T-cell (primary cell): Measurements from ENCODE around the gene FAM171A1. TPM values are rescaled to one million over a fixed set of nuclear protein-coding genes. Genes with fewer than 3 reads are reported as not detected.
"Not testable (repeated sequence)": the region's sequence is repeated elsewhere in the genome, so short reads cannot be mapped to it uniquely, and the experiment has no call there.

Experiments
- ATAC-seq, 4 experiments: fragments of 200-7000 bp in 3 of 4; fragments of 150-1000 bp in 1 of 4; cut with Tn5 transposase; replicated peaks in 1 of 4; 1 replicate in 3 of 4; 2 replicates in 1 of 4; pipeline ENCODE4 v1.10.0; 2021; ENCODE audit warnings: moderate library complexity in 3 of 4, mild to moderate bottlenecking in 2 of 4, moderate number of reproducible peaks in 1 of 4
- CTCF ChIA-PET, 2 donors: fragments of 300-600 bp; sonication (Branson Sonifier 250); formaldehyde crosslinking; loops; one replicate each; lab custom pipeline; 2022; ENCODE audit warnings: antibody characterized with exemption in 2 of 2; lab: Charles Lee
- POLR2A ChIA-PET, 2 donors: fragments of 300-600 bp; sonication (Branson Sonifier 250); formaldehyde crosslinking; loops; one replicate each; lab custom pipeline; 2022; ENCODE audit warnings: antibody characterized with exemption in 2 of 2; lab: Charles Lee
- DNase-seq, 35 experiments: peaks; one replicate each; pipeline versions ENCODE4 v3.0.0 to v3.0.0-alpha.2; 2013 to 2023
- H3K27ac ChIP-seq: one replicate; pipeline ENCODE4 v1.5.1; 2013; ENCODE audit warnings: low read length
- H3K27me3 ChIP-seq, 2 experiments: replicated peaks in 1 of 2; 1 replicate in 1 of 2; 2 replicates in 1 of 2; pipeline versions ENCODE4 v1.6.1 to v1.7.0; 2013; ENCODE audit warnings: low read length in 1 of 2, mixed read lengths in 1 of 2; ENCODE audit not compliant: control insufficient read depth in 2 of 2, insufficient read depth in 2 of 2; ENCODE audit errors: extremely low read depth in 1 of 2
- H3K36me3 ChIP-seq, 2 donors: 1 replicate in 1 of 2; 2 replicates in 1 of 2; pipeline versions ENCODE4 v1.6.1 to v1.7.0; 2013; ENCODE audit warnings: low read length in 1 of 2; ENCODE audit not compliant: control insufficient read depth in 2 of 2, insufficient read depth in 1 of 2; ENCODE audit errors: extremely low read depth in 1 of 2
- H3K4me1 ChIP-seq, 2 experiments: 1 replicate in 1 of 2; 2 replicates in 1 of 2; pipeline versions ENCODE4 v1.6.1 to v1.7.0; 2013; ENCODE audit warnings: low read length in 2 of 2, mixed read lengths in 1 of 2; ENCODE audit not compliant: insufficient read depth in 2 of 2, control insufficient read depth in 1 of 2; ENCODE audit errors: extremely low read depth in 1 of 2
- H3K4me3 ChIP-seq, 2 donors: 1 replicate in 1 of 2; 2 replicates in 1 of 2; pipeline versions ENCODE4 v1.5.1 to v1.7.0; 2013; ENCODE audit warnings: mild to moderate bottlenecking in 2 of 2, low read length in 1 of 2, moderate library complexity in 1 of 2; ENCODE audit not compliant: control insufficient read depth in 1 of 2; ENCODE audit errors: extremely low read depth in 1 of 2
- H3K9me3 ChIP-seq: 2 replicates; pipeline ENCODE4 v1.7.0; 2013
- H3K27ac Mint-ChIP-seq, 2 donors: one replicate each; pipeline ENCODE4 v1.8.0; 2020 to 2021; ENCODE audit warnings: mild to moderate bottlenecking in 2 of 2, mixed read lengths in 2 of 2
- H3K27me3 Mint-ChIP-seq, 2 donors: one replicate each; pipeline ENCODE4 v1.8.0; 2021 to 2022; ENCODE audit warnings: mixed read lengths in 2 of 2
- H3K36me3 Mint-ChIP-seq: one replicate; pipeline ENCODE4 v1.8.0; 2021; ENCODE audit warnings: mixed read lengths
- H3K4me1 Mint-ChIP-seq, 3 donors: one replicate each; pipeline ENCODE4 v1.8.0; 2020 to 2022; ENCODE audit warnings: mixed read lengths in 3 of 3, mild to moderate bottlenecking in 1 of 3
- H3K4me3 Mint-ChIP-seq, 3 donors: one replicate each; pipeline ENCODE4 v1.8.0; 2020 to 2022; ENCODE audit warnings: mild to moderate bottlenecking in 3 of 3, mixed read lengths in 3 of 3, moderate library complexity in 3 of 3
- H3K9me3 Mint-ChIP-seq, 3 donors: one replicate each; pipeline ENCODE4 v1.8.0; 2020 to 2022; ENCODE audit warnings: mixed read lengths in 3 of 3
- WGBS: methylation state at CpG from one replicate; pipeline ENCODE4 v1.1.5; 2013; ENCODE audit warnings: missing lambda C conversion rate; ENCODE audit not compliant: insufficient coverage; 5-methylcytosine and 5-hydroxymethylcytosine counted together
- total RNA-seq, 35 experiments: library from RNA in 6 of 35; stranded (reverse) in 6 of 35; fragments of 120-200 nt in 1 of 35; gene quantifications; one replicate each; pipeline versions ENCODE4 v1.2.1 to v1.2.4 and lab custom pipeline; 2013 to 2026

FAM171A1 gene
- total RNA-seq, 5 donors from 2014 or later (not counting 1 experiment from before 2014, with no cell fraction given): 4.6 to 8.6 (median 7.2) TPM

DNA sequence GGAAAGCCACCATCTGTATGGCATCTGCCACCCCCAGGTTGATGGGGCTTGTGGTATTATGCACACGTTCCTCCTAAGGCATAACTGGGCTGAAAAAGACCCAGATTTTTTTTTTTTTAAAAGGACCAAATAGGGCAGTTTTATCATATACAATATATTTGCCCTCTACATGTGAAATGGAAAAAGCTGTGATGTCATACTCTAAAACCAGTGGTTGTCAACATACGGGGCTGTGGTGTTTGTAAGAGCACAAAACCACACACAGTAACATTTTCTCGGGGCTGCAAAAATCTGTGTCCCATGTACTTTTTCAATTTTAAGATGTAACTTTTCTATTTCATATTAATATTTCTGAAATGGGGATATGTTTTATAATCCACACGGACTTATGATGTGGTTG is 34.9 kb downstream of the FAM171A1 start:
- Histone ChIP-seq H3K36me3 (no peaks in the 10 kb centered on the region), H3K27ac (no peak overlapping the region), H3K9me3 (no peaks in the 10 kb centered on the region), H3K27me3 (peaks cover 0 to 10% of the 10 kb centered on the region in 2 experiments), H3K4me3 (no peak overlapping the region), H3K4me1 (no peaks in the 10 kb centered on the region)
- Mint-ChIP-seq H3K27ac (no peak overlapping the region), H3K27me3 (peaks cover 0 to 4% of the 10 kb centered on the region in 2 donors), H3K9me3 (no peaks in the 10 kb centered on the region), H3K36me3 (no peaks in the 10 kb centered on the region), H3K4me3 (no peak overlapping the region), H3K4me1 (no peaks in the 10 kb centered on the region)
- no peak for ATAC-seq
- ChIA-PET CTCF (no interaction called here), POLR2A (no interaction called here)
- DNase-seq: no peak
- no CpG with 5 or more reads among the region's 4 CpGs for WGBS

DNA sequence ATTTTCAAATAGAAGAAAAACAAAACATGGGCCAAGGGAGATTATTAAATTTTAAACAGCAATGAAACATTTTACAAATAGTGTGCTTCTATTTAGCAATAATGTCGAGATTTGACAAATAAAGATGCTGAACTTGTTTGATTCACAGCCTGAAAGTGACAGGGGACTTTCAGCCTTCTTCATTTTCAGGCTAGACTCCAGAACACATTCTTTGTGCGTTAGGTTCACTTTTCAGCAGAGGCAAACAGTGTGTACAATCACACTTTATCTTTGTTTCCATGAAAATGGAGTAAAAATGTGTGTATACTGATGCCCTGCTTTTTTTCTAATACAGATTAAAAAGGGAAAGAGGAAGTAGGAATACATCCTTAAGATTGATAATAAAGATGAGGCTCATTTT is 35.6 kb downstream of the FAM171A1 start:
- peaks cover 0 to 4% of the 10 kb centered on the region in 2 donors for H3K27me3 Mint-ChIP-seq
- ChIA-PET CTCF (no interaction called here), POLR2A (no interaction called here)
- no peaks in the 10 kb centered on the region for H3K9me3 ChIP-seq
- DNase-seq: no peak
- no peaks in the 10 kb centered on the region for H3K36me3 Mint-ChIP-seq
- no CpG with 5 or more reads among the region's 2 CpGs for WGBS
- H3K4me1 ChIP-seq: no peaks in the 10 kb centered on the region
- no peak overlapping the region for H3K4me3 Mint-ChIP-seq
- H3K27ac ChIP-seq: no peak overlapping the region
- no peak overlapping the region for H3K27ac Mint-ChIP-seq
- no peak for ATAC-seq
- H3K27me3 ChIP-seq: peaks cover 0 to 10% of the 10 kb centered on the region in 2 experiments
- H3K4me1 Mint-ChIP-seq: no peaks in the 10 kb centered on the region
- H3K9me3 Mint-ChIP-seq: no peaks in the 10 kb centered on the region
- no peak overlapping the region for H3K4me3 ChIP-seq
- no peaks in the 10 kb centered on the region for H3K36me3 ChIP-seq

DNA sequence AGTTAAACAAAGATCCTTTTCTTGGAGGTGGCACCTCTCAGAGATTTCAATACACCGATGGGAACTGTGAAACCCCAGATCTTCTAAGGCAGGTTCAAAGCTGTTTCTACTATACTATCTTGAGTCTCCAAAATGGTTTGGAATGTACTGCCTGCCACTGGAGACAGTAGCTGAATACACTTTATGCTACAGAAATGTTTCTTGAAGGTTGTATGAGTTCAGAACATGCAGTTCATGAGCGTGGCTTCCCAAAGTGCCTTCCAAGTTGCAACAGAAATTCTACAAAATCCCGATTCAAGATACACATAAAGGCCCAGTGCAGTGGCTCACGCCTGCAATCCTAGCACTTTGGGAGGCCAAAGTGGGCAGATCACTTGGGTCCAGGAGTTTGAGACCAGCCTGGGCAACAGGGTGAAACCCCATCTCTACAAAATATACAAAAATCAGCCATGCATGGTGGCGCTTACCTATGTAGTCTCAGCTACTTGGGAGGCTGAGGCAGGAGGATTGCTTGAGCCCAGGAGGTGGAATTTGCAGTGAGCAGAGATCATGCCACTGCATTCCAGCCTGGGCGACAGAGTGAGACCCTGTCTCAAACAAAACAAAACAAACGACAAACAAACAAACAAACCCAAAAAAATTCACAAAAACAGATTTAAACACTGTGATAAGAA is 36.3 kb downstream of the FAM171A1 start:
- Histone ChIP-seq H3K27ac (no peak overlapping the region), H3K4me1 (no peaks in the 10 kb centered on the region), H3K9me3 (no peaks in the 10 kb centered on the region), H3K36me3 (no peaks in the 10 kb centered on the region), H3K4me3 (no peak overlapping the region), H3K27me3 (peaks cover 0 to 10% of the 10 kb centered on the region in 2 experiments)
- no peak for ATAC-seq
- H3K4me1 Mint-ChIP-seq: no peaks in the 10 kb centered on the region
- ChIA-PET CTCF (no interaction called here), POLR2A (no interaction called here)
- no peak for DNase-seq
- peaks cover 0 to 4% of the 10 kb centered on the region in 2 donors for H3K27me3 Mint-ChIP-seq
- no peak overlapping the region for H3K27ac Mint-ChIP-seq
- no peak overlapping the region for H3K4me3 Mint-ChIP-seq
- 92% methylated on average over 2 of the region's 7 CpGs for WGBS
- H3K36me3 Mint-ChIP-seq: no peaks in the 10 kb centered on the region
- no peaks in the 10 kb centered on the region for H3K9me3 Mint-ChIP-seq

DNA sequence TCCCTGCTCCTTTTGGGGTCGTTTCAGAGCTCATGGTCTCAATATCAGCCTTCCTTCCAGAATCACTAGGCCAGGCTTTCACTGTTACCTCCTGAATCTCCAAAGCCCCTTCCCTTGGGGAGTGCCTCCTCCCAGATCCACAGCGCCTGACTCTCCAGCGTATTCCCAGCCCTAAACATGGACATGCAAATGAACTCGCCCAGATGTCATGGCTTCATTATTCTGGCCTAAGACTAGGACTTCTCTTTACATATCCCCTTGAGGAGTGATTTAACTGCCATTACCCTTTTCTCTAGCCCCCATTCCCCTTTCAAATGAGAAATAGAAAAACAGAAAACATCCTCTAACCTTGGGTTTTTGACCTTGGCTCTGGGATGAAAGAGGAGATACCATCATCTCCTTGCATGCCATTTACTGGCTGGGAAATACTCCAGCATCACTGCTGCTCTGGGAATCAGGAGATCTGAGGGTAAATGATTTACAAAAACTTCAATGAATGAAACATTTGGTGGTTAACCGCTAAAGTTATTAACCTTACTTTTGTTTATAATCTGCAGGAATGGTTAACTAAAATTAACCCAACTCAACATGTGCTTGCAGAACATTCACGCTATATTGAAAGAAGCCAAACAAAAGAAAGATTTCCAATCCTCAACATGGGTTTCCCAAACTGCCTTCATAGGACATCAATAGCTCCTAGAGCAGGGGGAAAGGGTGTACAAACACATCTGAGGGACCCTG is 37.0 kb downstream of the FAM171A1 start:
- ATAC-seq (no peak), DNase-seq (no peak)
- no peak overlapping the region for H3K4me3 ChIP-seq
- H3K27ac ChIP-seq: no peak overlapping the region
- no peaks in the 10 kb centered on the region for H3K4me1 ChIP-seq
- no peaks in the 10 kb centered on the region for H3K9me3 Mint-ChIP-seq
- CTCF ChIA-PET: no interaction called here
- no peaks in the 10 kb centered on the region for H3K36me3 Mint-ChIP-seq
- no peaks in the 10 kb centered on the region for H3K4me1 Mint-ChIP-seq
- H3K27ac Mint-ChIP-seq: no peak overlapping the region
- no peaks in the 10 kb centered on the region for H3K9me3 ChIP-seq
- peaks cover 0 to 1% of the 10 kb centered on the region in 2 donors for H3K27me3 Mint-ChIP-seq
- peaks cover 0 to 10% of the 10 kb centered on the region in 2 experiments for H3K27me3 ChIP-seq
- POLR2A ChIA-PET: no interaction called here
- H3K4me3 Mint-ChIP-seq: no peak overlapping the region
- WGBS: 91% methylated on average over 4 of the region's 6 CpGs
- no peaks in the 10 kb centered on the region for H3K36me3 ChIP-seq

DNA sequence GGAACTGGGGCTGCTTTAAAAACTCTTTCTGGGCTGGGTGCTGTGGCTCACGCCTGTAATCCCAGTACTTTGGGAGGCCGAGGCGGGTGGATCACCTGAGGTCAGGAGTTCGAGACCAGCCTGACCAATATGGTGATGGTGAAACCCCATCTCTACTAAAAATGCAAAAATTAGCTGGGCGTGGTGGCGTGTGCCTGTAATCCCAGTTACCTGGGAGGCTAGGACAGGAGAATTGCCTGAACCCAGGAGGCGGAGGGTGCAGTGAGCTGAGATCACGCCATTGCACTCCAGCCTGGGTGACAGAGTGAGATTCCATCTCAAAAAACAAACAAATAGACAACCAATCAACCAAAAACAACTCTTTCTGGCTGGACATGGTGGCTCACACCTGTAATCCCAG is 37.9 kb downstream of the FAM171A1 start:
- H3K27me3 Mint-ChIP-seq, CTCF ChIA-PET: not testable (repeated sequence)

DNA sequence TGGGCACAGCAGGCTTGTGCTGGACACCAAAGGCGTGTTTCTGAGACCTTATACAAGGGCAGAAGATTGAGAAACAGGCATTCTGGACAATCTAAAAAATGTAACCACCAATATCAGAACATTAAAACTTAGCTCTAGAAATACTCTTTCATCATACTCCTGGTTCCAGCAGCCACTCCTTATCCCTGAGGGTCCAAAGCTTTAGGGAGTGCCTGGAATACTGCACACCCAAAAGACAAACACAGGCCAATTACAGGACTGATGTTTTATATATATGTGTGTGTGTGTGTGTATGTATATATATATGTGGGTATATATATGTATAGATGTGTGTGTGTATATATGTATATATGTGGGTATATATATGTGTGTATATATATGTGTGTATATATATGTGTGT is 39.6 kb downstream of the FAM171A1 start:
- WGBS: no CpG with 5 or more reads among the region's 1 CpG
- Histone ChIP-seq H3K27ac (no peak overlapping the region), H3K27me3 (peaks cover 0 to 3% of the 10 kb centered on the region in 2 experiments), H3K4me3 (no peak overlapping the region), H3K4me1 (no peaks in the 10 kb centered on the region), H3K9me3 (no peaks in the 10 kb centered on the region), H3K36me3 (no peaks in the 10 kb centered on the region)
- CTCF ChIA-PET: no interaction called here
- Mint-ChIP-seq H3K4me1 (no peaks in the 10 kb centered on the region), H3K9me3 (no peaks in the 10 kb centered on the region), H3K36me3 (no peaks in the 10 kb centered on the region), H3K27me3 (no peaks in the 10 kb centered on the region), H3K27ac (no peak overlapping the region), H3K4me3 (no peak overlapping the region)
- DNase-seq (no peak), ATAC-seq (no peak)
- POLR2A ChIA-PET: no interaction called here

More for the DNA sequence above, 37.9 kb downstream of the FAM171A1 start:
- H3K36me3 Mint-ChIP-seq, H3K4me1 ChIP-seq, POLR2A ChIA-PET, H3K27ac ChIP-seq, H3K36me3 ChIP-seq, H3K4me1 Mint-ChIP-seq, H3K27me3 ChIP-seq, DNase-seq, H3K9me3 ChIP-seq, H3K9me3 Mint-ChIP-seq, H3K4me3 Mint-ChIP-seq, ATAC-seq, H3K27ac Mint-ChIP-seq, H3K4me3 ChIP-seq: not testable (repeated sequence)
- 93% methylated on average over 3 of the region's 8 CpGs for WGBS
